Stimulated activated naive CD8-positive, alpha-beta T cell treated with anti-CD3 and anti-CD28 coated beads, Interleukin-15, Interleukin-2, amounts not matched to agents 100 ng/mL and 50 ng/mL, for 24 hours (primary cell): ENCODE data around the gene PERP.
A peak's percentile ranks its signal among the peaks of the same experiment; 100 is the strongest.
"Not testable (repeated sequence)": the region's sequence is repeated elsewhere in the genome, so short reads cannot be mapped to it uniquely, and the experiment has no call there.

ENCODE experiments used
- H3K27ac Mint-ChIP-seq: one replicate; pipeline ENCODE4 v1.8.0; 2021; ENCODE audit warnings: mild to moderate bottlenecking, mixed read lengths
- H3K27me3 Mint-ChIP-seq: one replicate; pipeline ENCODE4 v1.8.0; 2021; ENCODE audit warnings: mixed read lengths
- H3K36me3 Mint-ChIP-seq: one replicate; pipeline ENCODE4 v1.8.0; 2021; ENCODE audit warnings: low read depth, mixed read lengths
- H3K4me1 Mint-ChIP-seq: one replicate; pipeline ENCODE4 v1.8.0; 2021; ENCODE audit warnings: low read depth, mixed read lengths
- H3K4me3 Mint-ChIP-seq: one replicate; pipeline ENCODE4 v1.8.0; 2021; ENCODE audit warnings: mild to moderate bottlenecking, mixed read lengths
- H3K9me3 Mint-ChIP-seq: one replicate; pipeline ENCODE4 v1.8.0; 2021; ENCODE audit warnings: mixed read lengths

The PERP gene

GRCh38 chr6:138107078-138107751 is at the start of gene PERP:
TSS of gene PERP (minus strand) at chr6:138107419. CDS start at chr6:138107340, 79 bp downstream.
- H3K27me3 Mint-ChIP-seq, result peaks cover 51% of the 10 kb centered on the region
- peaks cover 23% of the 10 kb centered on the region for H3K4me1 Mint-ChIP-seq
- no peaks in the 10 kb centered on the region for H3K36me3 Mint-ChIP-seq
- no peaks in the 10 kb centered on the region for H3K9me3 Mint-ChIP-seq
- peak within 1 kb of the TSS; percentile 74 for H3K27ac Mint-ChIP-seq
- peak within 1 kb of the TSS; percentile 86 for H3K4me3 Mint-ChIP-seq

GRCh38 chr6:138155443-138155842 is 48.2 kb upstream of the PERP start:
- Mint-ChIP-seq H3K36me3 (no peaks in the 10 kb centered on the region), H3K4me3 (no peak overlapping the region), H3K27ac (no peak overlapping the region), H3K9me3 (peaks cover 14% of the 10 kb centered on the region), H3K4me1 (no peaks in the 10 kb centered on the region), H3K27me3 (peaks cover 62% of the 10 kb centered on the region)

- Mint-ChIP-seq H3K4me3 (no peak overlapping the region), H3K27ac (no peak overlapping the region), H3K36me3 (no peaks in the 10 kb centered on the region), H3K4me1 (no peaks in the 10 kb centered on the region), H3K27me3 (peaks cover 53% of the 10 kb centered on the region), H3K9me3 (peaks cover 14% of the 10 kb centered on the region)
Measured at GRCh38 chr6:138146544-138146943, 39.3 kb upstream of the PERP start.

GRCh38 chr6:138145402-138145801 is 38.2 kb upstream of the PERP start:
- H3K27me3 Mint-ChIP-seq, result peaks cover 56% of the 10 kb centered on the region
- H3K4me1 Mint-ChIP-seq, result no peaks in the 10 kb centered on the region
- H3K9me3 Mint-ChIP-seq, result peaks cover 14% of the 10 kb centered on the region
- H3K4me3 Mint-ChIP-seq, result no peak overlapping the region
- no peak overlapping the region for H3K27ac Mint-ChIP-seq
- no peaks in the 10 kb centered on the region for H3K36me3 Mint-ChIP-seq

GRCh38 chr6:138142806-138143205 is 35.6 kb upstream of the PERP start:
- no peak overlapping the region for H3K4me3 Mint-ChIP-seq
- H3K27me3 Mint-ChIP-seq, result peaks cover 59% of the 10 kb centered on the region
- H3K4me1 Mint-ChIP-seq, result no peaks in the 10 kb centered on the region
- H3K9me3 Mint-ChIP-seq, result peaks cover 14% of the 10 kb centered on the region
- H3K27ac Mint-ChIP-seq, result no peak overlapping the region
- no peaks in the 10 kb centered on the region for H3K36me3 Mint-ChIP-seq

DNA sequence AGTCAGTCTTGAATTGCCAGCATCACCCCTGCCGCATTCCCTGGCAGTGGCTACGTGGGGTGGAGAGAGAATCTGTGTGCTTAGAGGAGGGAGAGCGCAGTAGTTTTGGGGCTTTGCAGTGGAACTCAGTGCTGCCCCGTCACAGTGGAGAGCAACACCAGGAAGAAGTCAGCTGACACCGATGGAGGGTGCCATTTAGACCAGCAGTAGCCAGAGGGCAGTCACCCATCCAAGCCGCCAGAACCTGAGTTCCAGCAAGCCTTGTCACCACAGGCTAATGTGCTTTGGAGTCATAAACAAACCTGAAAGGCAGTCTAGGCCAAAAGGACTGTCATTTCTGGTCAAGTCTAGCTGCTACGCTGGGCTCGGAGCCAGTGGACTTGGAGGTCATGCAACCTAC is 22.0 kb upstream of the PERP start:
- no peak overlapping the region for H3K27ac Mint-ChIP-seq
- H3K9me3 Mint-ChIP-seq, result peaks cover 5% of the 10 kb centered on the region
- no peak overlapping the region for H3K4me3 Mint-ChIP-seq
- H3K36me3 Mint-ChIP-seq, result no peaks in the 10 kb centered on the region
- H3K27me3 Mint-ChIP-seq, result peaks cover 21% of the 10 kb centered on the region
- no peaks in the 10 kb centered on the region for H3K4me1 Mint-ChIP-seq

- peaks cover 18% of the 10 kb centered on the region for H3K27me3 Mint-ChIP-seq
- H3K4me3 Mint-ChIP-seq, result no peak overlapping the region
- H3K4me1 Mint-ChIP-seq, result no peaks in the 10 kb centered on the region
- peaks cover 8% of the 10 kb centered on the region for H3K9me3 Mint-ChIP-seq
- no peak overlapping the region for H3K27ac Mint-ChIP-seq
- H3K36me3 Mint-ChIP-seq, result no peaks in the 10 kb centered on the region
Measured at GRCh38 chr6:138128096-138128495, 20.9 kb upstream of the PERP start.

GRCh38 chr6:138124096-138124495 is 16.9 kb upstream of the PERP start:
- peaks cover 8% of the 10 kb centered on the region for H3K9me3 Mint-ChIP-seq
- H3K4me1 Mint-ChIP-seq, result no peaks in the 10 kb centered on the region
- no peaks in the 10 kb centered on the region for H3K36me3 Mint-ChIP-seq
- no peak overlapping the region for H3K4me3 Mint-ChIP-seq
- peaks cover 11% of the 10 kb centered on the region for H3K27me3 Mint-ChIP-seq
- no peak overlapping the region for H3K27ac Mint-ChIP-seq

GRCh38 chr6:138119976-138120375 is 12.8 kb upstream of the PERP start:
- Mint-ChIP-seq H3K4me1 (no peaks in the 10 kb centered on the region), H3K27me3 (peaks cover 21% of the 10 kb centered on the region), H3K27ac (no peak overlapping the region), H3K4me3 (no peak overlapping the region), H3K9me3 (peaks cover 8% of the 10 kb centered on the region), H3K36me3 (no peaks in the 10 kb centered on the region)

DNA sequence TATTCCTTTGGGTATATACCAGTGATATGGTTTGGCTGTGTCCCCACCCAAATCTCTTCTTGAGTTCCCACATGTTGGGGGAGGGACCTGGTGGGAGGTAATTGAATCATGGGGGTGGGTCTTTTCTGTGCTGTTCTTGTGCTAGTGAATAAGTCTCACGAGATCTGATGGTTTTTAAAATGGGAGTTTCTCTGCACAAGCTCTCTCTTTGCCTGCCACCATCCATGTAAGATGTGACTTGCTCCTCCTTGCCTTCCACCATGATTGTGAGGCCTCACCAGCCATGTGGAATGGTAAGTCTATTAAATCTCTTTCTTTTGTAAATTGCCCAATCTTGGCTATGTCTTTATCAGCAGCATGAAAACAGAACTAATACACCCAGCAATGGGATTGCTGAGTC is 12.0 kb upstream of the PERP start:
- H3K27me3 Mint-ChIP-seq, result peaks cover 26% of the 10 kb centered on the region
- not testable (repeated sequence) for H3K36me3 Mint-ChIP-seq, H3K4me1 Mint-ChIP-seq, H3K27ac Mint-ChIP-seq, H3K9me3 Mint-ChIP-seq, H3K4me3 Mint-ChIP-seq

GRCh38 chr6:138117376-138117914 is 10.2 kb upstream of the PERP start:
- Mint-ChIP-seq H3K27ac (no peak overlapping the region), H3K27me3 (peaks cover 25% of the 10 kb centered on the region), H3K4me1 (no peaks in the 10 kb centered on the region), H3K9me3 (no peaks in the 10 kb centered on the region), H3K36me3 (no peaks in the 10 kb centered on the region), H3K4me3 (no peak overlapping the region)

- Mint-ChIP-seq H3K27ac (no peak overlapping the region), H3K36me3 (no peaks in the 10 kb centered on the region), H3K9me3 (no peaks in the 10 kb centered on the region)
Measured at GRCh38 chr6:138116661-138116999, 9.4 kb upstream of the PERP start.

DNA sequence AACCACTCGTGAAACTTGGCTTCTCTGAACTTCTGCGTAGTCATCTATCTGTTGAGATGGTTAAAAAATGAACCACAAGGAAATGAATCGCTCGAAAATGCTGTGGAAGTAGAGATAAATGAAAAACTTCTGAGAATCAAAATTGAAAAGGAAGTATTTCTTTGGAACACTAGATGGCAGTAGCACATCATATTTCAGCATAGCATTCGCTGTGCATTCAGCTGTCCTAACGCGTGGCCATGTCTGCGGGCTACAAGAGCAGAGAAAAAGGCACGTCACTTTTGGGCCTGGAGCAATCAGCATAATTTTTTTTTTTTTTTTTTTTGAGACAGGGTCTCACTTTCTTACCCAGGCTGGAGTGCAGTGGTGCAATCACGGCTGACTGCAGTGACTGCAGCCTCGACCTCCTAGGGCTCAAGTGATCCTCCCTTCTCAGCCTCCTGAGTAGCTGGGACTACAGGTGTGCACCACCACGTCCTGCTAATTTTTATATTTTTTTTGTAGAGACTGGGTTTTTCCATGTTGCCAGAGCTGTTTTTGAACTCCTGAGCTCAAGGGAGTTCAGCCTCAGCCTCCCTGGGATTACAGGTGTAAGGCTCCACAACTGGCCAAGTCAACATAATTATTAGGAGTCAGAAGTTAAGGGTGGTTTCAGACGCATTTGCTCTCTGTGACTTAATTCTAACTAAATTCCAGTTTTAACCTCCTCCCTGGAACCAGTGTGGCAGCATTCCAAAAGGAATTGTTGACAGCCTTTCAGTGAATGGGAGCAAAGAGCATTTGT is 8.8 kb upstream of the PERP start:
- H3K4me1 Mint-ChIP-seq, result no peaks in the 10 kb centered on the region
- no peak overlapping the region for H3K27ac Mint-ChIP-seq
- H3K9me3 Mint-ChIP-seq, result no peaks in the 10 kb centered on the region
- H3K36me3 Mint-ChIP-seq, result no peaks in the 10 kb centered on the region
- peaks cover 25% of the 10 kb centered on the region for H3K27me3 Mint-ChIP-seq
- H3K4me3 Mint-ChIP-seq, result no peak overlapping the region

More at GRCh38 chr6:138116661-138116999, 9.4 kb upstream of the PERP start:
- Mint-ChIP-seq H3K4me1 (no peaks in the 10 kb centered on the region), H3K27me3 (peaks cover 25% of the 10 kb centered on the region), H3K4me3 (no peak overlapping the region)

- Mint-ChIP-seq H3K27ac (no peak overlapping the region), H3K4me3 (no peak overlapping the region), H3K9me3 (no peaks in the 10 kb centered on the region), H3K4me1 (no peaks in the 10 kb centered on the region), H3K27me3 (peaks cover 27% of the 10 kb centered on the region), H3K36me3 (no peaks in the 10 kb centered on the region)
Measured at GRCh38 chr6:138115201-138115600, 8.0 kb upstream of the PERP start.

DNA sequence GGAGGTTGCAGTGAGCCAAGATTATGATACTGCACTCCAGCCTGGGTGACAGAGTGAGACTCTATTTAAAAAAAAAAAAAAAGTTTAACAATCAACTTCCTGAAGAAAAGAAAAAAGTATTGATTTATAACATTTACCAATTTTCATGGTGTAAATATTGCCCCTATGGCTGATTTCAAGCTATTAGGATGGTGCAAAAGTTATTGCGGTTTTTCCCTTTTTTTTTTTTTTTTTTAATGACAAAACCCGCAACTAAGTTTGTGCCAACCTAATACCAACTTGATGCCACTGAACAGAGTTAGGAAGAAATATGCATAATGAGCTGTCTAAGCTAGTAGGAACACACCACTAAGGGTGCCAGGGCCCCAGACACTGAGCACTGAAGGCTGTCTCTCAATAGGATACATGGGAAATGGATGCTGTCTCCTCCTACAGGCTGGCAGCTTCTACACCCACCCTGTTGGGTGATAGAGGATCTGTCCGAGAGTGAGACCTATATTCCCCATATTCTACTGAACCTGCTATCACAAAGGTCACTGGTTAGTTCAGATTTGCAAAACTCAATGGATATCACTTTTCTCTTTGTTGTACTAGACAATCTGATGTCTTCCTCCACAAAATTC is 6.5 kb upstream of the PERP start:
- Mint-ChIP-seq H3K4me3 (no peak overlapping the region), H3K27ac (no peak overlapping the region), H3K4me1 (peaks cover 4% of the 10 kb centered on the region), H3K27me3 (peaks cover 29% of the 10 kb centered on the region), H3K36me3 (no peaks in the 10 kb centered on the region), H3K9me3 (no peaks in the 10 kb centered on the region)
